Astrocyte of the cerebellum (primary cell): ENCODE data around the gene NOL9.
A peak's percentile ranks its signal among the peaks of the same experiment; 100 is the strongest.

ENCODE experiments used
- DNase-seq: peaks from one replicate; pipeline ENCODE4 v3.0.0-alpha.2; 2011; ENCODE audit warnings: low read depth
- H3K4me3 ChIP-seq: 2 replicates; pipeline ENCODE4 v1.5.1; 2011; ENCODE audit warnings: mild to moderate bottlenecking, low read depth, low read length, moderate library complexity
- CTCF ChIP-seq: IDR thresholded peaks from 2 replicates; pipeline ENCODE4 v1.5.1; 2012; ENCODE audit warnings: low read length, low read depth, moderate library complexity, mild to moderate bottlenecking; ENCODE audit errors: missing control alignments
- in situ Hi-C: cut with HindIII; loops from 2 replicates; pipeline ENCODE4 v1.10.0; 2017; ENCODE audit warnings: low sequenced_read_pairs

Gene NOL9

DNA sequence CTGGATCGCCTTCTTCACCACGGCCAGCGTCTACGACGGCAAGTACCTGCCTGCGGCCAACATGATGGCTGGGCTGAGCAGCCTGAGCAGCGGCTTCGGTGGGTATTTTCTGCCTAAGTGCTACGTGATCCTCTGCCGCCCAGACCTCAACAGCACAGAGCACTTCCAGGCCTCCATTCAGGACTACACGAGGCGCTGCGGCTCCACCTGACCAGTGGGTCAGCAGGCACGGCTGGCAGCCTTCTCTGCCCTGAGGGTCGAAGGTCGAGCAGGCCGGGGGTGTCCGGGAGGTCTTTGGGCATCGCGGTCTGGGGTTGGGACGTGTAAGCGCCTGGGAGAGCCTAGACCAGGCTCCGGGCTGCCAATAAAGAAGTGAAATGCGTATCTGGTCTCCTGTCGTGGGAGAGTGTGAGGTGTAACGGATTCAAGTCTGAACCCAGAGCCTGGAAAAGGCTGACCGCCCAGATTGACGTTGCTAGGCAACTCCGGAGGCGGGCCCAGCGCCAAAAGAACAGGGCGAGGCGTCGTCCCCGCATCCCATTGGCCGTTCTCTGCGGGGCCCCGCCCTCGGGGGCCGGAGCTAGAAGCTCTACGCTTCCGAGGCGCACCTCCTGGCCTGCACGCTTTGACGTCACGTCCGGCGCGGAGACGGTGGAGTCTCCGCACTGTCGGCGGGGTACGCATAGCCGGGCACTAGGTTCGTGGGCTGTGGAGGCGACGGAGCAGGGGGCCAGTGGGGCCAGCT lies 25.2 kb upstream of the NOL9 start, which contains the start of gene ZBTB48:
ZBTB48 (plus strand) TSS at position 621 of the 745 bp plus-strand sequence. CDS start 616 bp downstream, outside the sequence.
- peak within 1 kb of the TSS; percentile 84 for H3K4me3 ChIP-seq
- in situ Hi-C loops = no loop called here
- TF ChIP-seq CTCF = no peak
- DNase-seq = peak; percentile 92

DNA sequence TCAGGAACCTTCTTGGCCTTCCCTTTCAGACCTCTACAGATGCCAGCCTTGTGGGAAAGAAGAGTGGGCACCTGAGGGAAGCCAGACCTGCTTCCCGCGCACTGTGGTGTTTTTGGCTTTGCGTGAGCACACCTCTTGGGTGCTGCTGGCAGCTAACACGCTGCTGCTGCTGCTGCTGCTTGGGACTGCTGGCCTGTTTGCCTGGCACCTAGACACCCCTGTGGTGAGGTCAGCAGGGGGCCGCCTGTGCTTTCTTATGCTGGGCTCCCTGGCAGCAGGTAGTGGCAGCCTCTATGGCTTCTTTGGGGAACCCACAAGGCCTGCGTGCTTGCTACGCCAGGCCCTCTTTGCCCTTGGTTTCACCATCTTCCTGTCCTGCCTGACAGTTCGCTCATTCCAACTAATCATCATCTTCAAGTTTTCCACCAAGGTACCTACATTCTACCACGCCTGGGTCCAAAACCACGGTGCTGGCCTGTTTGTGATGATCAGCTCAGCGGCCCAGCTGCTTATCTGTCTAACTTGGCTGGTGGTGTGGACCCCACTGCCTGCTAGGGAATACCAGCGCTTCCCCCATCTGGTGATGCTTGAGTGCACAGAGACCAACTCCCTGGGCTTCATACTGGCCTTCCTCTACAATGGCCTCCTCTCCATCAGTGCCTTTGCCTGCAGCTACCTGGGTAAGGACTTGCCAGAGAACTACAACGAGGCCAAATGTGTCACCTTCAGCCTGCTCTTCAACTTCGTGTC lies 24.5 kb upstream of the NOL9 start:
- no peak for TF ChIP-seq CTCF

DNA sequence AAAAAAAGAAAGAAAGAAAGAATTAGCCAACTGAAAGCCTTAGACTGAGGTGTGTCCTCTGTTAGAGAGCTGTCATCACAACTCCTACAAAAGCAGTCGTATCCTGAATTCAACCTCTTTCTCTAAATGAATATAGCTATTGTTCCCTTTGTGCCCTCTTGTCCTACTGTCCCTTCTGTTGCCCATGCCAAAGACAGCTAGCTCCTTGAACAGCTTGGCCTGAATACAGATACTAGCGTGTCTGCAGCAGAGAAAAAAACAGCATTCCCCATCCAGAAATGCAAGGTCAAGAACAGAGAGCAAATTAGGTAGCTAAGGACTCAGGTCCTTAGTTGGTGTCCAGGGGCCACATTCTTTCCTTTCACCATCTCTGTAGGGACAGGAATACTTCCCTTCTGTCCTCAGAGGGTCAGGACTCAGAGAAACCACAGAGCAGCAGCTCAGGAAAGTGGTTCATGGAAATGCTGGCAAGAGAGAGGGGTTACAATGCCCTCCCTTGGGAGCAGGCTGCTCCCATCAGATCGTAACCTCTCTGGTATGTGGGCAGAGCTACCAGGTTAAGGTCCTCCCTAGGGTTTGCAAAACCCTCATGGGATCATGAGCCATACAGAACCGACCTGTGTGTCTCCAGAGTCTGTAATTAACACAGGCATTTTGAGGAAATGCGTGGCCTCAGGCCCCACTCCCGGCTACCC lies 23.7 kb upstream of the NOL9 start:
- H3K4me3 ChIP-seq = no peak overlapping the region
- in situ Hi-C loops = no loop called here
- DNase-seq = no peak
- no peak for TF ChIP-seq CTCF

More for the DNA sequence above, 24.5 kb upstream of the NOL9 start:
- no peak overlapping the region for H3K4me3 ChIP-seq
- in situ Hi-C loops = no loop called here
- no peak for DNase-seq

DNA sequence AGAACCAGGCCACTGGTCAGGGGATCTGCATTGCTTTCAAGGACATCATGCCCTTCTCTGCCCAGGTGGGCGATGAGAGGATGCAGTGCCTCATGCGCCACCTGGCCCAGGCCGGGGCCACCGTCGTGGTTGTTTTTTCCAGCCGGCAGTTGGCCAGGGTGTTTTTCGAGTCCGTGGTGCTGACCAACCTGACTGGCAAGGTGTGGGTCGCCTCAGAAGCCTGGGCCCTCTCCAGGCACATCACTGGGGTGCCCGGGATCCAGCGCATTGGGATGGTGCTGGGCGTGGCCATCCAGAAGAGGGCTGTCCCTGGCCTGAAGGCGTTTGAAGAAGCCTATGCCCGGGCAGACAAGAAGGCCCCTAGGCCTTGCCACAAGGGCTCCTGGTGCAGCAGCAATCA lies 20.5 kb upstream of the NOL9 start:
- in situ Hi-C loops = no loop called here
- no peak for DNase-seq
- H3K4me3 ChIP-seq = no peak overlapping the region
- no peak for TF ChIP-seq CTCF

- no peak for DNase-seq
- TF ChIP-seq CTCF = no peak
- in situ Hi-C loops = no loop called here
- H3K4me3 ChIP-seq = no peak overlapping the region
These were observed 19.8 kb upstream of the NOL9 start for GRCh38 chr1:6574025-6574620.
